Stomach (tissue), 9 donors: ENCODE data around the gene CUEDC1. TPM values are rescaled to one million over a fixed set of nuclear protein-coding genes. Genes with fewer than 3 reads are reported as not detected.

Source experiments
- DNase-seq, 2 donors: peaks; one replicate each; pipeline versions ENCODE4 v3.0.0 to v3.0.0-alpha.2; 2013 to 2019
- H3K27ac ChIP-seq, 5 donors: fragments of 200-600 bp in 4 of 5; sonication (generic) in 4 of 5; one replicate each; pipeline ENCODE4 v1.5.1; 2013 to 2019; ENCODE audit warnings: mild to moderate bottlenecking in 1 of 5, moderate library complexity in 1 of 5
- H3K27me3 ChIP-seq, 3 donors: fragments of 200-600 bp; sonication (generic); one replicate each; pipeline ENCODE4 v1.5.1; 2017 to 2019; ENCODE audit warnings: mixed run types in 1 of 3
- H3K36me3 ChIP-seq, 4 donors: fragments of 200-600 bp; sonication (generic); 1 replicate in 3 of 4; 2 replicates in 1 of 4; pipeline ENCODE4 v1.5.1; 2016 to 2019
- H3K4me1 ChIP-seq, 4 donors: fragments of 200-600 bp; sonication (generic); one replicate each; pipeline ENCODE4 v1.5.1; 2016 to 2019
- H3K4me3 ChIP-seq, 4 donors: fragments of 200-600 bp; sonication (generic) in 3 of 4; one replicate each; pipeline ENCODE4 v1.5.1; 2016 to 2019; ENCODE audit warnings: mild to moderate bottlenecking in 1 of 4
- H3K9me3 ChIP-seq, 4 donors: fragments of 200-600 bp; sonication (generic); one replicate each; pipeline ENCODE4 v1.5.1; 2016 to 2019
- CTCF ChIP-seq, 7 experiments: fragments of 450-650 bp in 4 of 7; fragments of 200-600 bp in 3 of 7; sonication (generic) in 3 of 7; IDR thresholded peaks; one replicate each; pipeline ENCODE4 v1.5.1; 2016 to 2019; ENCODE audit warnings: antibody characterized with exemption in 7 of 7, control low read depth in 2 of 7, mild to moderate bottlenecking in 1 of 7
- EP300 ChIP-seq: sonication (generic); formaldehyde crosslinking; IDR thresholded peaks from one replicate; pipeline ENCODE4 v1.6.1; 2017; ENCODE audit warnings: antibody characterized with exemption
- POLR2A ChIP-seq, 4 donors: fragments of 450-650 bp; IDR thresholded peaks; one replicate each; pipeline ENCODE4 v1.6.1; 2016; ENCODE audit warnings: antibody characterized with exemption in 4 of 4, control low read depth in 2 of 4, mild to moderate bottlenecking in 1 of 4, moderate library complexity in 1 of 4
- POLR2AphosphoS5 ChIP-seq, 3 donors: sonication (generic); formaldehyde crosslinking; IDR thresholded peaks; one replicate each; pipeline ENCODE4 v1.6.1; 2016; ENCODE audit warnings: antibody characterized with exemption in 3 of 3
- WGBS, 5 donors: extraction: QIAGEN DNeasy Blood & Tissue Kit in 3 of 5; methylation state at CpG; one replicate each; pipeline versions ENCODE4 v1.1.5 to v1.1.7; 2013 to 2018; 5-methylcytosine and 5-hydroxymethylcytosine counted together
- intact Hi-C: fragments of 100-400 bp; cut with DNase I; formaldehyde crosslinking; loops from one replicate; pipeline ENCODE4 v1.15.1; 2023; ENCODE audit warnings: low total_unique reads
- polyA plus RNA-seq, 3 donors: library from polyadenylated mRNA; stranded (reverse); fragments of 200-250 nt; gene quantifications; one replicate each; pipeline ENCODE4 v1.2.3, GENCODE V29; 2013
- total RNA-seq, 5 donors: library from RNA; depleted of rRNA; stranded (reverse); fragments of >200 nt; gene quantifications; one replicate each; pipeline versions ENCODE4 v1.1.0 to v1.2.3, GENCODE V29; 2014 to 2016
- donor health status: healthy with polysubstance abuse.
- donor health status: Bipolar disorder and iron deficiency.
- donor health status: healthy.

Gene CUEDC1
- total and polyA plus RNA-seq, 8 donors = 10.5 to 111 (median 21.7) TPM

- Histone ChIP-seq H3K36me3 (no peaks in the 10 kb centered on the region), H3K9me3 (no peaks in the 10 kb centered on the region), H3K27me3 (no peaks in the 10 kb centered on the region), H3K27ac (peak overlapping the region; percentile 81 to 99 (median 88)), H3K4me3 (peak overlapping the region; percentile 34 to 45 (median 40)), H3K4me1 (peaks cover 63 to 96% (median 80%) of the 10 kb centered on the region in 4 donors)
- 10 to 16% (median 14%) methylated on average over 6 of the region's 6 CpGs for WGBS, 5 donors
- intact Hi-C loops = no loop called here
- DNase-seq = peak in 1 of 2 donors; percentile 66
- TF ChIP-seq EP300 = no peak
- TF ChIP-seq CTCF (IDR thresholded peaks at IDR 0.05) = peak in 1 of 7 experiments; percentile 5
- no peak for TF ChIP-seq POLR2AphosphoS5 (IDR thresholded peaks at IDR 0.05)
- no peak for TF ChIP-seq POLR2A (IDR thresholded peaks at IDR 0.05)
Observed at GRCh38 chr17:57945996-57946797, 9.0 kb downstream of the CUEDC1 start.

DNA sequence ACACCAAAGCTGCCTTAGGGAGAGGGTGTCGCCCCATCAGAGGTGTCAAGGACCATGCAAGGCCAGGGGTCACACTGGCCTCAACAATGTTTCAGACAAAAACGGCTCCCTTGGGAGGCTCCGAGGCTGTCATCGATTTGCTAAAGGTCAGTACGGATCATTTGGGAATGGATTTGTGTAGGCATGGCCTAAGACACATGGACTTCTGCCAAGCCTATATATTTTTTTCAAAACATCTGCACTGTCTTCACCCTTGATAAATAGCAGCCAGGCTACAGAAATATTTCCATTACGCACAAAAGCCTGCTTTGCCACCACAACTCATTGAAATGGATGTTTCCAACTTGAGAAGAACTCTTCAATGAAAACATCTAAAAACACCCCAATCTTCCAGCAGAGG lies 10.3 kb downstream of the CUEDC1 start:
- intact Hi-C loops = no loop called here

DNA sequence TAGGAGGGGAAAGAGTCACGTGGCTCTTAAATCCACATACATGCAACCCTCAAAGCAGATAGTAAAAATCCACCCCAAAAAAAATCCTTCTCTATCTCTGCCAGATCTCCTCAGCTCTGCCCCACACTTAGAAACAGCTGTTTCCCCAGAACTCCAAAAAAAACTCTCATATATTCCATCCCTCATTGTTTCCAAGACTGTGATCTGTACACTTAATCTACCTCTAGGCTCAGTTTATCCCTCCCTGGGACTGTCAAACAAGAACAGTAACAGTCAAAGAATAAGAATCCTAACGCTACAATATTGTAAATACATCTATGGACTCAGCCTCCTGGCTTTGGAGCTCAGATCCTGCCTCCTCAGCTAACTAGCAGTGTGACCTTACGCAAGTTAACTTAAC lies 11.6 kb downstream of the CUEDC1 start:
- no peak for DNase-seq
- Histone ChIP-seq H3K27me3 (no peaks in the 10 kb centered on the region), H3K9me3 (no peaks in the 10 kb centered on the region), H3K27ac (peak overlapping the region in 4 of 5 donors; percentile 65 to 99 (median 84)), H3K4me1 (peaks cover 70 to 96% (median 83%) of the 10 kb centered on the region in 4 donors), H3K36me3 (no peaks in the 10 kb centered on the region), H3K4me3 (no peak overlapping the region)
- intact Hi-C loops = no loop called here
- peak in 1 of 3 donors; percentile 69 for TF ChIP-seq POLR2AphosphoS5 (IDR thresholded peaks at IDR 0.05)
- TF ChIP-seq CTCF (IDR thresholded peaks at IDR 0.05) = no peak
- WGBS, 5 donors = 55 to 66% (median 59%) methylated on average over 3 of the region's 3 CpGs

More for the DNA sequence above, 10.3 kb downstream of the CUEDC1 start:
- Histone ChIP-seq H3K4me3 (no peak overlapping the region), H3K36me3 (no peaks in the 10 kb centered on the region), H3K9me3 (no peaks in the 10 kb centered on the region), H3K4me1 (peaks cover 72 to 96% (median 84%) of the 10 kb centered on the region in 4 donors), H3K27me3 (no peaks in the 10 kb centered on the region), H3K27ac (peak overlapping the region; percentile 3 to 99 (median 88))
- TF ChIP-seq POLR2AphosphoS5 (IDR thresholded peaks at IDR 0.05) (peak in 1 of 3 donors; percentile 47), POLR2A (IDR thresholded peaks at IDR 0.05) (no peak), EP300 (no peak), CTCF (IDR thresholded peaks at IDR 0.05) (no peak)
- DNase-seq = peak in 1 of 2 donors; percentile 47
- 71 to 83% (median 75%) methylated on average over 6 of the region's 6 CpGs for WGBS, 5 donors

DNA sequence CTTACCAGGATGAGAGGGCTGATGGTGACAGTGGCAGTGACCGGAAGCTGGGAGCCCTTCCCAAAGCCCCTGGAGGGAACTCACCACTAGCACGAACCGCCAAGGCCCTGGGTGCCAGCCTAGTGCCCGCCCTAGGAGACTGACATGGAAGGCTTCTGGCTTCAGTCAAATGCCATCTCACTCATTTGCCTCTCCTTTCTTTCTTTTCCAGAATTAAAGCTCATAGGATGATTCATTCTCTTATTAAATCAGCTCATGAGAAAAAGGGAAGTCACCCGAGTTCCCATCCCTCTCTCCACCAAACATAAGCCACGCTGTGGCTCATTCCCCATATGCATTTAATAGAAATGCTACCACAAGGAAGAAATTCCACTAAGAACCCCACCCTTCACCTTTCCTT lies 12.1 kb downstream of the CUEDC1 start:
- TF ChIP-seq CTCF (IDR thresholded peaks at IDR 0.05) (no peak), EP300 (no peak), POLR2AphosphoS5 (IDR thresholded peaks at IDR 0.05) (peak in 1 of 3 donors; percentile 44), POLR2A (IDR thresholded peaks at IDR 0.05) (no peak)
- Histone ChIP-seq H3K9me3 (no peaks in the 10 kb centered on the region), H3K36me3 (no peaks in the 10 kb centered on the region), H3K27me3 (no peaks in the 10 kb centered on the region), H3K4me1 (peaks cover 65 to 96% (median 82%) of the 10 kb centered on the region in 4 donors), H3K27ac (peak overlapping the region in 4 of 5 donors; percentile 65 to 99 (median 84)), H3K4me3 (no peak overlapping the region)
- intact Hi-C loops = no loop called here
- WGBS, 5 donors = 61 to 81% (median 76%) methylated on average over 6 of the region's 6 CpGs
- DNase-seq = no peak
